Glutamatergic neuron (in vitro differentiated cells): ENCODE data around the gene ZBTB3. TPM values are rescaled to one million over a fixed set of nuclear protein-coding genes. Genes with fewer than 3 reads are reported as not detected.

Source experiments
- DNase-seq: peaks from one replicate; pipeline ENCODE4 v3.0.0; 2022
- H3K27ac Mint-ChIP-seq: one replicate; pipeline ENCODE4 v1.8.0; 2020; ENCODE audit warnings: mild to moderate bottlenecking, mixed read lengths, inconsistent platforms; ENCODE audit not compliant: unreplicated experiment
- H3K27me3 Mint-ChIP-seq: one replicate; pipeline ENCODE4 v1.8.0; 2020; ENCODE audit warnings: mild to moderate bottlenecking, moderate library complexity, mixed read lengths, inconsistent platforms; ENCODE audit not compliant: unreplicated experiment
- H3K36me3 Mint-ChIP-seq: one replicate; pipeline ENCODE4 v1.8.0; 2020; ENCODE audit warnings: mild to moderate bottlenecking, mixed read lengths, inconsistent platforms; ENCODE audit not compliant: unreplicated experiment
- H3K4me1 Mint-ChIP-seq: one replicate; pipeline ENCODE4 v1.8.0; 2020; ENCODE audit warnings: mild to moderate bottlenecking, low read depth, mixed read lengths, inconsistent platforms; ENCODE audit not compliant: unreplicated experiment
- H3K4me3 Mint-ChIP-seq: one replicate; pipeline ENCODE4 v1.8.0; 2020; ENCODE audit warnings: mild to moderate bottlenecking, mixed read lengths, inconsistent platforms; ENCODE audit not compliant: unreplicated experiment
- H3K9me3 Mint-ChIP-seq: one replicate; pipeline ENCODE4 v1.8.0; 2020; ENCODE audit warnings: mild to moderate bottlenecking, moderate library complexity, mixed read lengths, inconsistent platforms; ENCODE audit not compliant: unreplicated experiment
- long read RNA-seq: library from polyadenylated mRNA; unstranded; transcript quantifications from one replicate; pipeline ENCODE4 v2.0.0, GENCODE V29; 2020; ENCODE audit not compliant: unreplicated experiment
- total RNA-seq: library from RNA; stranded (reverse); fragmentation: NEBNext Ultra II Directional; extraction: Animal tissue kit (Norgen Biotek cat#: 25700); gene quantifications from one replicate; pipeline ENCODE4 v1.2.1, GENCODE V29; 2021; ENCODE audit not compliant: unreplicated experiment
- TF ChIP-seq, protein P1 (sequence below): fragments of 200-600 bp; sonication (generic); IDR thresholded peaks from one replicate; pipeline ENCODE4 v1.5.0; 2021; ENCODE audit not compliant: partially characterized antibody, unreplicated experiment

Gene ZBTB3
- total RNA-seq, result 14.6 TPM
- long read RNA-seq, partial matches to known transcripts, result 1 of 2 reads
- long read RNA-seq, other reads (novel, unspliced or antisense), result 0 of 2 reads

DNA sequence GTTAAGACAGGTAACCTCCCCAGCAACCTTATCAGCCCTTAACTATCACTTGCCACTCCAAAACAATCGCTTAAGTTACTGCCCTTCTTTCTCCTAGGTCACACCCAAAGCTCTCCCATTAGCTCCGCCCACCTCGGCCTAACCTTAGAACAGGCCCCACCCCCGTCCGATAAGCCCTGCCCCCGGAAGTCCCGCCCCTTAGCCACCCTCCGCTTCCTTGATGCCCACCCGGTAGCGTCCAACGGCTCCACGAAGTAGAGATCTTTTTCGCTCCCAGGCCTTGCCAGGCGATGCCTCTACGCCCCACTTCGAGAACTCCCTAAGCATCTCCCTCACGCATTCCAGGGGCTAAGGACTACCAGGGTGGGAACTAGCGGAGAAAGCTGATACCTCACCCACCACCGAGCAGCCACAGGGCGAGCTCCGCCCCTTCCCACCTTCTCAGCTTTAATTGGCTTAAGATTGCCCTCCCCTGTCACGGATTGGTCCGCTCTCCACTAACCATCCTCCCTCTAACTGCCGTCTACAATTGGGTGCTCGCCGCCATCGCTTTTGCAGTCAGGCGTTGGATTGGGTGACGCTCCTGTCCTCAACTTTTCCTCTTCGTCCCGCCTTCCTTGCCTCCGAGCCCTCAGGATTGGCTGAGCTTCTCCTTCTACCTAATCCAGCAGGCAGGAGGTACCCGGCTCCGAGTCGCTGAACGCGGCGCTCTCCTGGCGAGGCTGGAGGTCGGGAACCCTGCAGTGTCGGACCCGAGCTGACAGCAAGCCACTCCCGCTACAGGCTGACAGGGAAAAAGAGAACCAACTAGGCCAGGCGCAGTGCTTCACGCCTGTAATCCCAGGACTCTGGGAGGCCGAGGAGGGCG lies at the start of gene ZBTB3:
TSS of gene ZBTB3 (minus strand) at position 425 of the 868 bp plus-strand sequence. CDS start 496 bp downstream, outside the sequence.
- Mint-ChIP-seq H3K9me3 (peaks cover 13% of the 10 kb centered on the region), H3K27ac (peak within 1 kb of the TSS; percentile 97), H3K36me3 (no peaks in the 10 kb centered on the region), H3K27me3 (peaks cover 3% of the 10 kb centered on the region), H3K4me1 (peaks cover 1% of the 10 kb centered on the region), H3K4me3 (peak within 1 kb of the TSS; percentile 93)
- peak; percentile 95 for DNase-seq
- TF ChIP-seq, protein P1, sequence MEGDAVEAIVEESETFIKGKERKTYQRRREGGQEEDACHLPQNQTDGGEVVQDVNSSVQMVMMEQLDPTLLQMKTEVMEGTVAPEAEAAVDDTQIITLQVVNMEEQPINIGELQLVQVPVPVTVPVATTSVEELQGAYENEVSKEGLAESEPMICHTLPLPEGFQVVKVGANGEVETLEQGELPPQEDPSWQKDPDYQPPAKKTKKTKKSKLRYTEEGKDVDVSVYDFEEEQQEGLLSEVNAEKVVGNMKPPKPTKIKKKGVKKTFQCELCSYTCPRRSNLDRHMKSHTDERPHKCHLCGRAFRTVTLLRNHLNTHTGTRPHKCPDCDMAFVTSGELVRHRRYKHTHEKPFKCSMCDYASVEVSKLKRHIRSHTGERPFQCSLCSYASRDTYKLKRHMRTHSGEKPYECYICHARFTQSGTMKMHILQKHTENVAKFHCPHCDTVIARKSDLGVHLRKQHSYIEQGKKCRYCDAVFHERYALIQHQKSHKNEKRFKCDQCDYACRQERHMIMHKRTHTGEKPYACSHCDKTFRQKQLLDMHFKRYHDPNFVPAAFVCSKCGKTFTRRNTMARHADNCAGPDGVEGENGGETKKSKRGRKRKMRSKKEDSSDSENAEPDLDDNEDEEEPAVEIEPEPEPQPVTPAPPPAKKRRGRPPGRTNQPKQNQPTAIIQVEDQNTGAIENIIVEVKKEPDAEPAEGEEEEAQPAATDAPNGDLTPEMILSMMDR, result no peak

DNA sequence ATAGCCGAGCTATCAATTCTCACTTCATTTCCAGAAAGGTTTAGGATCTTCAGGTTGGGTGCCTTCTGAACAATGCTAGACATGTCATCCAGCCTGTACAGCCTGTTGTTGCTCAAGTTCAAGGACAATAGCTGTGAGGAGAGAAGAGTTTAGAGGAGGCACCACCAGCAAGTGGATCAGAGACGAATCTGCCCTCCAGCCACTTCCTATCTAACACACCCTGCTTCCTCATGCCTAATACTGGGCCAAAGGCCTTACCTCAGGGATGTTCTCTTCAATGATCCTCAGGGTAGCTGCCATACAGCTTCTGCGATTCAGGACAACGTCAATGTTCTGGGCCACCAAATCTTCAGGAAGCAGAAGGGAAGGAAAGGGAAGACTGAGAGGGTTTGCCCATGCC lies 47.1 kb upstream of the ZBTB3 start:
- DNase-seq, result no peak
- Mint-ChIP-seq H3K27ac (no peak overlapping the region), H3K9me3 (peaks cover 5% of the 10 kb centered on the region), H3K36me3 (no peaks in the 10 kb centered on the region), H3K27me3 (peaks cover 7% of the 10 kb centered on the region), H3K4me3 (no peak overlapping the region), H3K4me1 (peaks cover 7% of the 10 kb centered on the region)
- TF ChIP-seq, protein P1, result no peak

GRCh38 chr11:62799486-62799885 lies 45.5 kb upstream of the ZBTB3 start:
- TF ChIP-seq, protein P1, result no peak
- Mint-ChIP-seq H3K27me3 (peaks cover 2% of the 10 kb centered on the region), H3K36me3 (no peaks in the 10 kb centered on the region), H3K4me3 (no peak overlapping the region), H3K27ac (no peak overlapping the region), H3K9me3 (peaks cover under 1% of the 10 kb centered on the region), H3K4me1 (peaks cover 7% of the 10 kb centered on the region)
- no peak for DNase-seq

- no peak overlapping the region for H3K4me3 Mint-ChIP-seq
- H3K9me3 Mint-ChIP-seq, result peaks cover 4% of the 10 kb centered on the region
- H3K4me1 Mint-ChIP-seq, result peaks cover 3% of the 10 kb centered on the region
- H3K27me3 Mint-ChIP-seq, result peaks cover 2% of the 10 kb centered on the region
- no peaks in the 10 kb centered on the region for H3K36me3 Mint-ChIP-seq
- no peak overlapping the region for H3K27ac Mint-ChIP-seq
- DNase-seq, result no peak
- TF ChIP-seq, protein P1, result no peak
Observed at GRCh38 chr11:62796281-62796680, 42.3 kb upstream of the ZBTB3 start.

GRCh38 chr11:62794201-62794775 lies 40.3 kb upstream of the ZBTB3 start:
- TF ChIP-seq, protein P1, result no peak
- DNase-seq, result no peak
- H3K36me3 Mint-ChIP-seq, result no peaks in the 10 kb centered on the region
- no peak overlapping the region for H3K4me3 Mint-ChIP-seq
- H3K4me1 Mint-ChIP-seq, result peaks cover 5% of the 10 kb centered on the region
- peaks cover 4% of the 10 kb centered on the region for H3K9me3 Mint-ChIP-seq
- peaks cover 2% of the 10 kb centered on the region for H3K27me3 Mint-ChIP-seq
- H3K27ac Mint-ChIP-seq, result no peak overlapping the region
